ENCODE data around the gene CKS1B. TPM values are rescaled to one million over a fixed set of nuclear protein-coding genes. Genes with fewer than 3 reads are reported as not detected.

The CKS1B gene
- total RNA-seq, 1 experiment from 2014 or later = 295 TPM

DNA sequence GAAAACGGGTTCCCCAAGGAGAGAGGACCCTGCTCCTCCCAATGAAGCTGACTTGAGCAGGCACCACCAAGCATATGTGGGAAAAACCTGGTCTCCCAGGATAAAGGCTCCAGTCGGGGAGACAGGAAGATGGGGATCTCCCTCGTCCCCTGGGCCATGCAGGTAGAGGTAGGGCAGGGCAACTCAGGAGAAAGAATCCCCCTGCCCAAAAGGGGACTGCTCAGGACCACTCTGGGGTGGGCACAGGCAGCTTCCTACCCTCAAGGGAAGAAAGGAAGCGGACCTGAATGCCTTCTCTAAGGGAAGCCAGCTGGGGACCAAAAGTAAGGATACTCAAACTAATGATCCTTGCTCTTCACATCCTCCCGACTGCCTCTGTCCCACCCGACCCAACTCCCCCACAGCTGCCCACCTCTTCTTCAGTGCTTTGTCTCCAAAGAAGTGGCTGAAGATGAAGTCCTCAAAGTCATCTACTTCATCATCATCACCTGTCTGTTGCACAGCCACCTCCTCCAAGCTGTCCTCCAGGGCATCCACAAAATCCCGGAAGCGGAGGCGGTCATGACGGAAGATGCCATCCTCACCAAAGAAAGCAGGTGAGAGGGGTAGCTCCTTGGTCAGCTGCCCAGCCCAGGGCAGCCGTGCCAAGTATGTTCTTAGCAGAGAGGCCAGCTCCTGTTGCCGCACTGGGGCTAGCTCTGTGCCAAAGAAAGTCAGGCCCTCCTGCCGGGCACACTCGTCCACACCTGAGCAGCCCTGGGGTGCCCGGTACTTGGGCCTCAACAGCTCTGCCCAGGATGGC lies 29.1 kb upstream of the CKS1B start:
- TF ChIP-seq, protein P1, sequence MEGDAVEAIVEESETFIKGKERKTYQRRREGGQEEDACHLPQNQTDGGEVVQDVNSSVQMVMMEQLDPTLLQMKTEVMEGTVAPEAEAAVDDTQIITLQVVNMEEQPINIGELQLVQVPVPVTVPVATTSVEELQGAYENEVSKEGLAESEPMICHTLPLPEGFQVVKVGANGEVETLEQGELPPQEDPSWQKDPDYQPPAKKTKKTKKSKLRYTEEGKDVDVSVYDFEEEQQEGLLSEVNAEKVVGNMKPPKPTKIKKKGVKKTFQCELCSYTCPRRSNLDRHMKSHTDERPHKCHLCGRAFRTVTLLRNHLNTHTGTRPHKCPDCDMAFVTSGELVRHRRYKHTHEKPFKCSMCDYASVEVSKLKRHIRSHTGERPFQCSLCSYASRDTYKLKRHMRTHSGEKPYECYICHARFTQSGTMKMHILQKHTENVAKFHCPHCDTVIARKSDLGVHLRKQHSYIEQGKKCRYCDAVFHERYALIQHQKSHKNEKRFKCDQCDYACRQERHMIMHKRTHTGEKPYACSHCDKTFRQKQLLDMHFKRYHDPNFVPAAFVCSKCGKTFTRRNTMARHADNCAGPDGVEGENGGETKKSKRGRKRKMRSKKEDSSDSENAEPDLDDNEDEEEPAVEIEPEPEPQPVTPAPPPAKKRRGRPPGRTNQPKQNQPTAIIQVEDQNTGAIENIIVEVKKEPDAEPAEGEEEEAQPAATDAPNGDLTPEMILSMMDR (conservative IDR thresholded peaks at IDR 0.05; ENCODE audit: low read depth, low read length) = no peak
- TF ChIP-seq EZH2 (IDR thresholded peaks at IDR 0.05; ENCODE audit: borderline replicate concordance, low read depth, low read length, poor library complexity, severe bottlenecking) = no peak
- H3K4me1 ChIP-seq (ENCODE audit: insufficient read depth, low read length, poor library complexity, severe bottlenecking) = peaks cover 29% of the 10 kb centered on the region
- ChIA-PET CTCF (interaction anchor here (0.9 kb wide), 1 partner anchor 10 kb away, joined by 3 read pairs; the partner anchor contains the start of gene PBXIP1), POLR2A (ENCODE audit: low non-redundant PET) (no interaction called here)
- TSS peak; percentile 66 for BruUV-seq (replicated peaks)
- intact Hi-C loops (cut with micrococcal nuclease; ENCODE audit: unreplicated experiment) = no loop called here
- H3K9me3 ChIP-seq (ENCODE audit: low read depth, low read length, poor library complexity, severe bottlenecking) = no peaks in the 10 kb centered on the region
- H3K36me3 ChIP-seq (ENCODE audit: insufficient read depth, low read length, poor library complexity, severe bottlenecking) = no peaks in the 10 kb centered on the region
- H3K27me3 ChIP-seq (replicated peaks; ENCODE audit: insufficient read depth, low read depth, low read length, poor library complexity) = no peaks in the 10 kb centered on the region
- H3K27ac ChIP-seq (ENCODE audit: low read depth, low read length, poor library complexity, severe bottlenecking) = no peak overlapping the region
- no peak for DNase-seq (ENCODE audit: low spot score)
- no peak overlapping the region for H3K4me3 ChIP-seq (ENCODE audit: low read depth, low read length, poor library complexity, severe bottlenecking)

DNA sequence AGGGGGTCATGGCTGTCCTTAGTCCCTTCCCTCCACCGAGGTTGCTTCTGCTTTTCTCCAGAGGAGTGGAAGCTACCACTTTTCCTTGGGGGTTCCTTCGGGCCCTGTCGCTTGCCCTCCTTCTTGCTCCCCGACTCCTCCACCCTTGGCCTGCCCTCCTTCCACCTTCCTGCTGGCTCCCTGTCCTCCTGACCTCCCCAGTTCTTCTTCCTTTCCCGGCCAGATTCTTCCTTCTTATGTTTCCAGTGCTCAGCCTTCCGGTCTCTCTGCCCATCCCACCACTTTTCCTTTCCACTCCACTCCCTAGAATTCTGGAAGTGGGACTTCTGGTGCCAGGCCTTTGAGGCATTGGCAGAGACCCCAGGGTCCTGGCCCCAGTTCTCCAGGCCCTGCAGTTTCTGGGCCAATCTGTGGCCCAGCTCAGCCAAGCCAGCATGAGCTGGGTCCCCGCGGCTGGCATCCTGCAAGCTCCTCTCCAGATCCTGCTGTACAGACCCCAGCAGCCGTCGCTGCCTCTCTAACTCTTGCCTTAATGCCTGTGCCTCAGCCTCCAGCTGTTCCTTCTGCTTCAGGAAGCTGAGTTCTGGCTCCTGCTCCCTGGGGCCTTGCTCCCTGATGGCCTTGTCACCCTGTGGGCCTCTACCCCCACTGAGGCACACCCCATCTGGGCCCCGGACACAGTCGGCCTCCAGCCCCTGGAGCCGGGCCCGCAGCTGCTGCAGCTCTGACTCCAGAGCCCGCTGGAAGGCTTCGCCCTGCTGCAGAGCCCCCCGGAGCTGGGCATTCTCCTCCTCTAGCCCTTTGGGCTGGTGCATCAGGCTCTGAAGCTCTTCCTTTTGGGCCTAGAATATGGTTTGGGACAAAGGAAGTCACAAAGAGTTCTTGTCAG lies 28.3 kb upstream of the CKS1B start:
- Histone ChIP-seq H3K4me3 (ENCODE audit: low read depth, low read length, poor library complexity, severe bottlenecking) (no peak overlapping the region), H3K9me3 (ENCODE audit: low read depth, low read length, poor library complexity, severe bottlenecking) (no peaks in the 10 kb centered on the region), H3K27ac (ENCODE audit: low read depth, low read length, poor library complexity, severe bottlenecking) (no peak overlapping the region), H3K4me1 (ENCODE audit: insufficient read depth, low read length, poor library complexity, severe bottlenecking) (peaks cover 20% of the 10 kb centered on the region), H3K27me3 (replicated peaks; ENCODE audit: insufficient read depth, low read depth, low read length, poor library complexity) (no peaks in the 10 kb centered on the region), H3K36me3 (ENCODE audit: insufficient read depth, low read length, poor library complexity, severe bottlenecking) (peaks cover 3% of the 10 kb centered on the region)
- TF ChIP-seq, protein P1 (conservative IDR thresholded peaks at IDR 0.05; ENCODE audit: low read depth, low read length) = no peak
- no peak for TF ChIP-seq EZH2 (IDR thresholded peaks at IDR 0.05; ENCODE audit: borderline replicate concordance, low read depth, low read length, poor library complexity, severe bottlenecking)
- BruUV-seq (replicated peaks) = no TSS peak
- ChIA-PET CTCF (interaction anchor here (0.6 to 0.9 kb wide), 2 partner anchors 10 to 514 kb away, joined by 3 to 5 read pairs; partner anchors contain the start of gene PBXIP1), POLR2A (ENCODE audit: low non-redundant PET) (no interaction called here)
- no peak for DNase-seq (ENCODE audit: low spot score)
- intact Hi-C loops (cut with micrococcal nuclease; ENCODE audit: unreplicated experiment) = no loop called here

DNA sequence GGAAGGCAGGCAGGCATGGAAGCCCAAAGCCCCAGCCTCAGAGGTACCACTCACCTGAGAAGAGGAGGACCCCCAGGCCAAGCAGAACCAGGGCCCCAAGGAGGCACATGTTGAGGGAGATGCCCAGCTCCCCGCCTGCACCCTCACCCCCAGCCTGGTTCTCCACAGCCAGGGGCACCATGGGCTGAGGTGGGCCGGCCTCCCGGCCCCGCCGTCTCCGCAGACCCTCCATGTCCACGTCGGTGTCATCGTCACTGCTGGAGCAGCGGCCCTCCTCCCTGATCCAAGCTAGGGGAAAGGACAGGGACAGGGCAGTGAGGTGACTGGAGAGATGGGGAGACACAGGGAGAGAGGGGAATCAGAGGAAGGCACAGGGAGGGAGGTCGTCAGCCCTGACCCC lies 26.4 kb upstream of the CKS1B start:
- CTCF ChIA-PET = no interaction called here

More for the DNA sequence above, 26.4 kb upstream of the CKS1B start:
- no peak overlapping the region for H3K4me3 ChIP-seq (ENCODE audit: low read depth, low read length, poor library complexity, severe bottlenecking)
- H3K4me1 ChIP-seq (ENCODE audit: insufficient read depth, low read length, poor library complexity, severe bottlenecking) = peaks cover 4% of the 10 kb centered on the region
- TF ChIP-seq, protein P1 (conservative IDR thresholded peaks at IDR 0.05; ENCODE audit: low read depth, low read length) = no peak
- no peak for TF ChIP-seq EZH2 (IDR thresholded peaks at IDR 0.05; ENCODE audit: borderline replicate concordance, low read depth, low read length, poor library complexity, severe bottlenecking)
- no peak for DNase-seq (ENCODE audit: low spot score)
- BruUV-seq (replicated peaks) = no TSS peak
- POLR2A ChIA-PET (ENCODE audit: low non-redundant PET) = no interaction called here
- H3K36me3 ChIP-seq (ENCODE audit: insufficient read depth, low read length, poor library complexity, severe bottlenecking) = peaks cover 3% of the 10 kb centered on the region
- intact Hi-C loops (cut with micrococcal nuclease; ENCODE audit: unreplicated experiment) = no loop called here
- no peaks in the 10 kb centered on the region for H3K27me3 ChIP-seq (replicated peaks; ENCODE audit: insufficient read depth, low read depth, low read length, poor library complexity)
- H3K27ac ChIP-seq (ENCODE audit: low read depth, low read length, poor library complexity, severe bottlenecking) = no peak overlapping the region
- no peaks in the 10 kb centered on the region for H3K9me3 ChIP-seq (ENCODE audit: low read depth, low read length, poor library complexity, severe bottlenecking)
